Upper lobe of left lung (tissue), 4 donors: Measurements from ENCODE around the gene LRRC53.

Experiments used
- POLR2AphosphoS5 ChIP-seq, 2 donors: sonication (generic); formaldehyde crosslinking; IDR thresholded peaks; one replicate each; pipeline ENCODE4 v1.5.1; 2017; ENCODE audit warnings: antibody characterized with exemption in 2 of 2
- TF ChIP-seq, protein P1 (sequence below), 6 experiments: fragments of 450-650 bp in 4 of 6; fragments of 200-600 bp in 2 of 6; sonication (generic) in 2 of 6; IDR thresholded peaks; one replicate each; pipeline ENCODE4 v1.5.1; 2016 to 2019; ENCODE audit warnings: antibody characterized with exemption in 6 of 6

DNA sequence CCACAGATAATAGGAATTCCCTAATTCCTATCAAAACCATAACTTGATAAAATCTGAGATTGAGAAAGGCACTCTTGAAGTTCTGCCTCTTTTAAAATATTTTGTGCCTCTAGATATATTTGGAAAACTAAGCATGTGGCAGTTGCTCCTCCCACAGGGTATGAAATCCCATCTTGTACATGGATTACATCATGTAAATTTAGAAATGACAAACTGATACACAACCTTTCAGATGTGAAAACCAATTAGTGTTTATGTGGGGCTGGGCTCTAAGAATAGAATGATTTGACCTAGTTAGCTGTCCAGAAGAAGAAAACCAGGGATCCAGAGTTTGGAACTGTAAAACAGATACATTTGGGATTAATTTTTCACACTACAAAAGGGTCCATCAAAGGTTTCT lies 15.7 kb downstream of the LRRC53 start:
- TF ChIP-seq, protein P1, sequence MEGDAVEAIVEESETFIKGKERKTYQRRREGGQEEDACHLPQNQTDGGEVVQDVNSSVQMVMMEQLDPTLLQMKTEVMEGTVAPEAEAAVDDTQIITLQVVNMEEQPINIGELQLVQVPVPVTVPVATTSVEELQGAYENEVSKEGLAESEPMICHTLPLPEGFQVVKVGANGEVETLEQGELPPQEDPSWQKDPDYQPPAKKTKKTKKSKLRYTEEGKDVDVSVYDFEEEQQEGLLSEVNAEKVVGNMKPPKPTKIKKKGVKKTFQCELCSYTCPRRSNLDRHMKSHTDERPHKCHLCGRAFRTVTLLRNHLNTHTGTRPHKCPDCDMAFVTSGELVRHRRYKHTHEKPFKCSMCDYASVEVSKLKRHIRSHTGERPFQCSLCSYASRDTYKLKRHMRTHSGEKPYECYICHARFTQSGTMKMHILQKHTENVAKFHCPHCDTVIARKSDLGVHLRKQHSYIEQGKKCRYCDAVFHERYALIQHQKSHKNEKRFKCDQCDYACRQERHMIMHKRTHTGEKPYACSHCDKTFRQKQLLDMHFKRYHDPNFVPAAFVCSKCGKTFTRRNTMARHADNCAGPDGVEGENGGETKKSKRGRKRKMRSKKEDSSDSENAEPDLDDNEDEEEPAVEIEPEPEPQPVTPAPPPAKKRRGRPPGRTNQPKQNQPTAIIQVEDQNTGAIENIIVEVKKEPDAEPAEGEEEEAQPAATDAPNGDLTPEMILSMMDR (IDR thresholded peaks at IDR 0.05): no peak
- no peak for TF ChIP-seq POLR2AphosphoS5 (IDR thresholded peaks at IDR 0.05)
